IPS DF 4.7 (cell line): Measurements from ENCODE around the gene BRPF3.

ENCODE experiments used
- DNase-seq: peaks from one replicate; pipeline ENCODE4 v3.0.0-alpha.2; 2013; ENCODE audit warnings: low spot score; ENCODE audit errors: extremely low read depth

BRPF3 gene

GRCh38 chr6:36229223-36229622 lies 32.7 kb downstream of the BRPF3 start:
- no peak for DNase-seq

GRCh38 chr6:36230371-36230770 lies 33.8 kb downstream of the BRPF3 start:
- DNase-seq = no peak

DNA sequence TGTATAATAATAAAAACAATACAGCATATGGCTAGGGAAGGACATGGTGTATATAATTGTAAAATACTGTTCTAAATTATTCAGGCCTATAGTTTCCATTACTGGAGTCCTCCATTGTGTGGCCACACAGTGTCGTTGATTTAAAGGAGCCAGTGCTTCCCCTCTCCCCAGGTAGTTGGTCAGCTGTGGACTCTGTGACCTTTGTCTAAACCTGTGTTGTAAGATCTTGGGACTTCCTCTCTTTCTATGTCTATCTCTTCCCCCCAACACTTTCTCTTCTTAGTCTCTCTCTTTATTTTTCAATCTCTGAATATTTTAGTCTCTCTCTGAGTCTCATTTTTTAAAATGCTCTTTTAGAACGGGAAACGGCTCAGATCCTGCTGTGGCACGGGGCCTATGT lies 35.6 kb downstream of the BRPF3 start:
- DNase-seq = no peak

GRCh38 chr6:36235309-36235708 lies 38.8 kb downstream of the BRPF3 start:
- no peak for DNase-seq

DNA sequence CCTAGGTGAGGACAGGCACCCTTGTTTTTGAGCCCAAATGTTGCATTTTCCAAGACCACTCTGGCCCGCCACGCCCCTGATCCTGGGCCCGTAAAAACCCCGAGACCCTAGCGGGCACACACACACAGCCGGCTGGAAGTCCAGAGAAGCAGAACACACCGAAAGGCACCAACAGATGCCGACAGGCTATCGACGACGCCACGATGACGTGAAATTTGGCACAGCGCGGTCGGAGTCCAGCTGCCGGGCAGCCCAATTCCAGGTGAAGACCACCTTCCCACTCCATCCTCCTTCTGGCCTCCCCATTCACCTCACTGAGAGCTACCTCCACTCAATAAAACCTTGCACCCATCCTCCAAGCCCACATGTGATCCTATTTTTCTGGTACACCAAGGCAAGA lies 39.3 kb downstream of the BRPF3 start:
- DNase-seq = no peak

DNA sequence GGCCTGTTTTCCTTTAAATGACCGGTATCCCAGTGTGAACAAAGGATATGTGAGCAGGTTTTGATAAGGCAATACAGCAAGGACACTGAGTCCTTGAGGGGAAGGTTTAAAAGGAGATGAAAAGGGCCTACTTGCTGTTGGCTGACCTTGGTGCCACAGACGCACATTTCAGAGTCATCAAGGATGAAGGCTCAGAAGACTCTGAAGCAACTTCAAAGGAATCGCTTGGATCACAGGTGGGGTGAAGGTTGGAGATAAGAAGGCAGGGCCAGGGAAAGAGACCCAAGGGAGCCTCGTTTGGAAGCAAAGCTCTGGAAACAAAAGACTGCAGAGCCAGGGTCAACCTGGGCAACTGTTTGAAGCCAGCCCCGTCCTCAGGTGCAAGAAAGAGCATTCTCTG lies 43.2 kb downstream of the BRPF3 start:
- no peak for DNase-seq

DNA sequence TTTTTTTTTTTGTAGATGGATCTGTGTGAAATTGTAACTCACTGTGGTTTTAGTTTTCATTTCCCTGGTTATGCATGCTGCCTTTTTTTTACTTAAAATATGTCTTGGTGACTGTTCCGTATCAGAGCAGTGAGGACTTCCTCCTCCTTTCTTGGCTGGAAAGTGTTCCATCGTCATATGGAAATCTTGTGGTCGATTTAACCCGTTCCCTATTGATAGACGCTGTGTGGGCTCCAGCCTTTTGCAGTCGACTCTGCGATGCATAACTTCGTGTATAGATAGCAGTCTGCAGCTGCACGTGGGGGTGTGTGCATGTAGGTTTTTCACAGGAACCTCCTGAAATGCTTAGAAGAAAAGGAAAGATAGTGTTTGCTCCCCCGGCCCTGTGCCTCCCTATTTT lies 45.2 kb downstream of the BRPF3 start:
- DNase-seq = no peak

DNA sequence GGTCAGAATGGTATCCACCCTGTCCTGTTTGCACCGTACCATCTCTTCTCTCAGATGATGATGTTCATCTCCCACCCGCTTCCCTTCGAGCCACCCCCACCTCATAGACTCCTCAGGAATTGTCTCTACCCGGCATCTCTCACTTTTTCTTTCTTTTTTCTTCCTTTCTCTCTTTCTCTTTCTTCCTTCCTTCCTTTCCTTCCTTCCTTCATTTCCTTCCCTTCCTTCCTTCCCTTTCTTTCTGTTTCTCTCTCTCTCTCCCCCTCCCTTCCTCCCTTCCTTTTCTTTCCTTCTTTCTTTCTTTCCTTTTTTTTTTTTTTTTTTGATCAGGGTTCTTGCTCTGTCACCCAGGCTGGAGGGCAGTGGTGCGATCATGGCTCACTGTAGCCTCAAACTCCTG lies 45.6 kb downstream of the BRPF3 start:
- DNase-seq = no peak

DNA sequence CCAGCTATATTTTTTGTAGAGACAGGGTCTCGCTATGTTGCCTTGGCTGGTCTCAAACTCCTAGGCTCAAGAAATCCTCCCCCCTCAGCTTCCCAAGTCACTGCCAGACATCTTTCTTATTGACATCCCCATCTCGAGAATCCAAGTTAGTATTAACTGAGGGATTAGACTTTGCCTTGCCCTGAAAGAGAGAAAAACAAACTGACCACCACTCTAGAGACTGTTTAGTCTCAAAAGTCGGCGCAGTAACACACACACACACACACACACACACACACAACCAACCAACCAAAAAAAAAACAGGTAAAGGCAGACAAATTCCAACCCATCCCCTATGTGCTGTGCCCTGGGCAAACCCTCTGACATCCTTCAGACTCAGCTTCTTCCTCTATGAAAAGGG lies 46.1 kb downstream of the BRPF3 start:
- no peak for DNase-seq

DNA sequence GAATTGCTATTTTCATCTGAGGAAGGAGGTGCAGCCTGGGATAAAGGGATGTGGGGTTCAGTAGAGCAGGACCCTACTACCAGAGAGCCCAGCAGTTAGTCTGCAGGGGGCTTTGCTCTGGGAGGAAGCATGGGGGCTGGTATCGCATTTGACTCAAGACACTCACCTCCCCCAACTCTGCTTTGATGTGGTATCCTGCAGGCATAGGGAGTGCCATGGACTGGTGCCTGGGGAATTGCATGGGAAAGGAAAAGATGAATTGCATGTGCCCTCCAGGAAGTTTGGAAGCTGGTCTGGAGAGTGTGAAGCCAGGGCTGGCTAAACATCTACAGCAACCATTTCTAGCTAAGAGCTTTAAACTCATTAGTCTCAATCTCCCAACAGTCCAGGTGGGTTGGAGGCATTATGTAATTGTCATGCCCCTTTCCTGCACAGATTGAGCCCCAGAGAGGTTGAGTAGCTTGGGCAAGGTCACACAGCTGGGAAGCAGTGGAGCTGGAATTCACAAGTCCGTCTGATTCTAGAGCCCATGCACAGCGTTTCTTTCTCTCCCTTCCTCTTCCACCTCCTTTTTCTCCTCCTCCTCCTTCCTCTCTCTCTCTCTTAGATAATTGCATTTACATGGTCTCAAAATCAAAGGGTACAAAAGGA lies 47.1 kb downstream of the BRPF3 start:
- no peak for DNase-seq

- DNase-seq = peak; percentile 53
These were observed 48.2 kb downstream of the BRPF3 start for GRCh38 chr6:36244641-36245280.

DNA sequence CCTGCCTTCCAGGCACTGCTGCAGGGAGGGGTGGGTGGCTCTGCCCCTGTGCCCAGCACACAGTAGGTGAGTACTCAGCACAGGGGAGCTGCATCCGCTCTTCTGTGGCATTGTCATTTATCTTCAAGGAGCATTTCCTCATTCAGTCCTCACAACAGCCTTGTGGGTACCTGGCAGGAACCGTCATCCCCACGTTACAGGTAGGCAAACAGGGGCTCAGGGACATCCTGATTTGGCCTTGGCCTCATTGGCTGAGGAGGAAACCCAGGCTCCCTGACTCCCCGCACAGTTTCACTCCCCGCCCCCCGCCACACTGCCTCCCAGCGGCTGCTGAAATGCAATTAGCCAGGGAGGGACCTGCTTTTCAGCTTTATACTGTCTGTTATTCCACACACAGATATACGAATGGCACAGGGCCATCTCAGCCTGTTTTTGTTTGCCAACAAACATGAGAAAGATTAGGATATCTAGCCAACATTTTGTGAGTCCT lies 49.1 kb downstream of the BRPF3 start:
- peak; percentile 16 for DNase-seq

- DNase-seq = no peak
These were observed 50.1 kb downstream of the BRPF3 start for GRCh38 chr6:36246506-36247268.

GRCh38 chr6:36247693-36248092 lies 51.1 kb downstream of the BRPF3 start:
- DNase-seq = no peak

- no peak for DNase-seq
These were observed 52.4 kb downstream of the BRPF3 start for GRCh38 chr6:36248980-36249379.

DNA sequence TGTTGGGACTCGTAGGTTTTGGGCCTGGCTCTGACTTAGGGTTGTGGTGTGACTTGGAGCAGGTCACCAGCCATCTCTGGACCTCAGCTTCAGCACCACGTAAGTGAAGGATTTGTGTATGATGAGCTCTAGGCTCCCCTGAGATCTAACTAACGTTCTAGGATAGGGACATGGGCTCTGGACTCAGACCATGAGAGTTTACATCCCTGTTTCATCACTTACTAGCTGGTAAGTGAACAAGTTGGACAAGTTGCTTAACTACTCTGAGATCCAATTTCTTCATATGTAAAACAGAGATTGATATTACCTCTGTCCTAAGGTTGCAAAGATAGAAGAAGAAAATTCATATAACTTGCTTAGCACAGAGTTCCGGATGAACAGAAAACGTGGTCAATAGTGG lies 53.0 kb downstream of the BRPF3 start:
- no peak for DNase-seq

- no peak for DNase-seq
These were observed 55.5 kb downstream of the BRPF3 start for GRCh38 chr6:36252005-36252404.

- no peak for DNase-seq
These were observed 67.0 kb downstream of the BRPF3 start for GRCh38 chr6:36263390-36264000.

- no peak for DNase-seq
These were observed 69.2 kb downstream of the BRPF3 start for GRCh38 chr6:36265744-36266143.

GRCh38 chr6:36266913-36267644 lies 70.5 kb downstream of the BRPF3 start:
- no peak for DNase-seq

- no peak for DNase-seq
These were observed 71.4 kb downstream of the BRPF3 start for GRCh38 chr6:36267731-36268477.
